ENCODE measurements around the gene TNNI2. TPM values are rescaled to one million over a fixed set of nuclear protein-coding genes. Genes with fewer than 3 reads are reported as not detected.
A peak's percentile ranks its signal among the peaks of the same experiment; 100 is the strongest.

The TNNI2 gene
- total and polyA plus RNA-seq, 7 donors, result 985 to 6,537 (median 2,859) TPM

DNA sequence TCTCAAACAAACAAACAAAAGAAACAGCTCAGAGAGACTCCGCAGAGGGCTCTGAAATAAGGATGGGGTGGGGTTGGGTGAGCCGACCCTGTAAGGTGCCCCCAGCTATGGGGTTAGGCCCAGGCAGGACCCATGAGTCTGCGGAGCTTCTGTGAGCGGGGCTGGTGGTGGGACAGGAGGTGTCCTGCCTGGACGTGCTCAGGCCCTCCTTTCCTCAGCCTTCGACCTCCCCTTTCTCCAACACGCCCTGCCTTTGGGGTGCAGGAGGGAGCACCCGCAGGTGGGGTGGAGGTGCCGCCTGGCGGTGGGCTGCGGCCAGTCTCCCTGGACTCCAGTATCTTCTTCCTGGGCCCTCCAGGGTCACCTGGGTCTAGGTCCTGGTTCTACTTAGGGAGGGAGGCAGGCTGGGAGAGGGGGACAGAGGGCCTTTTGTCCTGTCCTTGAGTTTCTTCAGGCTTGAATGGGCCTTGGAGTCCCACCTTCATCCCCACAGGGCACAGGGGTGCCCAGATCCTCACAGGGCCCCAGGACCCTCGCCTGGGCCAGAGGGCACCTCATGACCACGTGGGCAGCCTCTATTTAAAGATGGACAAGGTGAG is 40.7 kb downstream of the TNNI2 start:
- peaks cover 0 to 12% (median 3%) of the 10 kb centered on the region in 3 donors for H3K27me3 ChIP-seq (ENCODE audit: insufficient read depth in 3 of 3, low read length in 2 of 3)
- peaks cover 32% of the 10 kb centered on the region for H3K4me1 ChIP-seq
- ATAC-seq (no peak), DNase-seq (no peak)
- 79 to 85% (median 81%) methylated on average over 8 to 13 of the region's 13 CpGs for WGBS, 3 donors
- H3K27ac ChIP-seq, result peak overlapping the region; percentile 84
- H3K36me3 ChIP-seq (ENCODE audit: insufficient read depth in 1 of 2, low read depth in 1 of 2), result no peaks in the 10 kb centered on the region
- H3K9me3 ChIP-seq, result no peaks in the 10 kb centered on the region
- no peak for TF ChIP-seq CTCF (IDR thresholded peaks at IDR 0.05)
- no peak overlapping the region for H3K4me3 ChIP-seq
- intact Hi-C loops (cut with DNase I), result no loop called here

GRCh38 chr11:1879941-1880720 is 41.4 kb downstream of the TNNI2 start:
- ATAC-seq (peak in 3 of 4 donors; percentile 24 to 41 (median 24)), DNase-seq (peak; percentile 85 to 91)
- H3K36me3 ChIP-seq (ENCODE audit: insufficient read depth in 1 of 2, low read depth in 1 of 2), result no peaks in the 10 kb centered on the region
- intact Hi-C loops (cut with DNase I), result loop anchor here (5.0 kb wide), 4 partner anchors 37 to 267 kb away; partner anchors contain the start of genes TNNT3 (in 2 of the 2) and TNNI2 (in 1 of the 2)
- peaks cover 32% of the 10 kb centered on the region for H3K4me1 ChIP-seq
- H3K27me3 ChIP-seq (ENCODE audit: insufficient read depth in 3 of 3, low read length in 2 of 3), result peaks cover 0 to 5% (median 3%) of the 10 kb centered on the region in 3 donors
- peak overlapping the region; percentile 84 for H3K27ac ChIP-seq
- TF ChIP-seq CTCF (IDR thresholded peaks at IDR 0.05), result no peak
- WGBS, 3 donors, result 61 to 64% (median 61%) methylated on average over 25 to 32 of the region's 32 CpGs
- H3K9me3 ChIP-seq, result no peaks in the 10 kb centered on the region
- no peak overlapping the region for H3K4me3 ChIP-seq

DNA sequence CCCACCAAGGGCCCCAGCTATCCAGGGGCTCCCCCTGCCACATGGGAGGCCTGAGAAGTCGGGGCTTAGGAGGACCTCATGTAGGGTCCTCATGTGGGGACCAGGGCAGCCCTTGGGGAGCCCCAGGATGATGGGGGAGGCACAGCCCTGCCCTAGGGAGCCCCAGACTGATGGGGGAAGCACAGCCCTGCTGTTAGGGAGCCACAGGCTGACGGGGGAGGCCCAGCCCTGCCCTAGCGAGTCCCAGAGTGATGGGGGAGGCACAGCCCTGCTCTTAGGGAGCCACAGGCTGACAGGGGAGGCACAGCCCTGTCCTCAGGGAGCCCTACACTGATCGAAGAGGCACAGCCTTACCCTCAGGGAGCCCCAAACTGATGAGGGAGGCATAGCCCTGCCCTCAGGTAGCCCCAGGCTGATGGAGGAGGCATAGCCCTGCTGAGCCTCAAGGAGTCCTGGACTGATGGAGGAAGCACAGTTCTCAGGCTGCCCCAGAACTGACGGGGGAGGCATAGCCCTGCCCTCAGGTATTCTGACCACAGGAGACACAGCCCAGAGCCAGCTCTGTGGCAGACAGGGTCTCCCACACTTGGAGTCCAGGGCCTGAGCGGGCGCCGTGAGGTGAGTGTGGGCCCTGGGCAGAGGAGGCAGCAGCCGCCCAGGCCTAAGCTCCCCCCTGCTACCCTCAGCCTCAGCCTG is 42.1 kb downstream of the TNNI2 start:
- Histone ChIP-seq H3K27ac (peak overlapping the region; percentile 84), H3K27me3 (ENCODE audit: insufficient read depth in 3 of 3, low read length in 2 of 3) (no peaks in the 10 kb centered on the region), H3K9me3 (no peaks in the 10 kb centered on the region), H3K4me3 (no peak overlapping the region), H3K36me3 (ENCODE audit: insufficient read depth in 1 of 2, low read depth in 1 of 2) (peaks cover 0 to under 1% of the 10 kb centered on the region in 2 donors), H3K4me1 (peaks cover 29% of the 10 kb centered on the region)
- WGBS, 3 donors, result 61 to 74% (median 65%) methylated on average over 9 of the region's 9 CpGs
- intact Hi-C loops (cut with DNase I), result loop anchor here (5.0 kb wide), 4 partner anchors 36 to 266 kb away; partner anchors contain the start of genes TNNT3 (in 2 of the 2) and TNNI2 (in 1 of the 2)
- no peak for ATAC-seq
- DNase-seq, result no peak
- TF ChIP-seq CTCF (IDR thresholded peaks at IDR 0.05), result no peak

DNA sequence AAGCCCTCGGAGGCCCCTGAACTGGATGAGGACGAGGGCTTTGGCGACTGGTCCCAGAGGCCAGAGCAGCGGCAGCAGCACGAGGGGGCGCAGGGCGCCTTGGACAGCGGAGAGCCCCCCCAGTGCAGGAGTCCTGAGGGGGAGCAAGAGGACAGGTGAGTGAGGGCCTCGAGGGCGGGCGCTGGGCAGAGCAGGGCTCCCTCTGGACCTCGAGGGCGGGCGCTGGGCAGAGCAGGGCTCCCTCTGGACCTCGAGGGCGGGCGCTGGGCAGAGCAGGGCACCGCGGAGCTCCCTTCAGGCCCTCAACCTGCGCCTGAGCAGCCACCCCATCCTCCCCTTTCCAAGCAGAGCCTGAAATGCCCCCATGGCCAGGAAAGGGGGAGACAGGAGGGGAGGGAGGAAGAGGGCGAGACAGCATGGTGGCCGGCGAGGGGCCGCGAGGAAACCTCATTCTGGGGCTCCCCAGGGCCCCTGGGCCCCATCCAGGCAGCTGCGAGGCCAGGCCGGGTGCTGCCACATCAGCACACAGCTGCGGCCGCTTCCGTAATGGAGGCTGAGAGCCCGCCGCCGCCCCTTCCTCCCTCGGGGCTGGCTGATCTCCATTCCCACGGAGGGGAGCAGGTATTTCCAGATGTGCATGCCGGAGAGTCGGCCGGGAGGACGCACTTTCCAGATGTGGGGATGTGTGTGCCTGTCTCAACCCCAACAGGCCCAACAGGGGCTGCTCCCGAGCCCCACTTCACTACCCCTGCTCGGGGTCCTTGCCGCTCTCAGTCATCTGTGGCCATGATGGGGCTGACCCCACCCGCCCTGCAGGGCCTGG is 42.9 kb downstream of the TNNI2 start:
- DNase-seq (peak; percentile 67 to 87), ATAC-seq (peak; percentile 14 to 51 (median 20))
- intact Hi-C loops (cut with DNase I), result loop anchor here (5.0 kb wide), 4 partner anchors 36 to 266 kb away; partner anchors contain the start of genes TNNT3 (in 2 of the 2) and TNNI2 (in 1 of the 2)
- H3K27ac ChIP-seq, result peak overlapping the region; percentile 84
- no peaks in the 10 kb centered on the region for H3K27me3 ChIP-seq (ENCODE audit: insufficient read depth in 3 of 3, low read length in 2 of 3)
- 23 to 30% (median 25%) methylated on average over 27 to 43 of the region's 43 CpGs for WGBS, 3 donors
- H3K4me1 ChIP-seq, result peaks cover 23% of the 10 kb centered on the region
- no peaks in the 10 kb centered on the region for H3K9me3 ChIP-seq
- TF ChIP-seq CTCF (IDR thresholded peaks at IDR 0.05), result no peak
- peaks cover 0 to 4% of the 10 kb centered on the region in 2 donors for H3K36me3 ChIP-seq (ENCODE audit: insufficient read depth in 1 of 2, low read depth in 1 of 2)
- no peak overlapping the region for H3K4me3 ChIP-seq

Data from psoas muscle (tissue), 8 donors.